Cerebellar nuclear complex (tissue), 1 donor: ENCODE measurements around the gene ADCY3.

Experiments used
- DNase-seq, 2 experiments: peaks; one replicate each; lab custom pipeline; 2025; lab: John Stamatoyannopoulos, UW

Gene ADCY3

DNA sequence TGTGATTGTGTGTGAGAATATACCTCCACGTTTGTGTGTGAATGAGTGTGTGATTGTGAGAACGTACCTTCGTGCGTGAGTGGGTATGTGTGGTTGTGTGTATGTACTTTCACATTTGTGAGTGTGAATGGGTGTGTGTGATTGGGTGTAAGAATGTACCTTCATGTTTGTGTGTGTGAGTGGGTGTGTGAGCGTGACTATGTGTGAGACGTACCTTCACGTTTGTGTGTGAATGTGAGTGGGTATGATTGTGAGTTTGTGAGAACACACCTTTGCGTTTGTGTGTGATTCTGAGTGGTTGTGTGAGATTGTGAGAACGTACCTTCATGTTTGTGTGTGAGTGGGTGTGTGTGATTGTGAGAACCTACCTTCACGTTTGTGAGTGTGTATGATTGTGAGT, 5.8 kb upstream of the ADCY3 start:
- no peak for DNase-seq

DNA sequence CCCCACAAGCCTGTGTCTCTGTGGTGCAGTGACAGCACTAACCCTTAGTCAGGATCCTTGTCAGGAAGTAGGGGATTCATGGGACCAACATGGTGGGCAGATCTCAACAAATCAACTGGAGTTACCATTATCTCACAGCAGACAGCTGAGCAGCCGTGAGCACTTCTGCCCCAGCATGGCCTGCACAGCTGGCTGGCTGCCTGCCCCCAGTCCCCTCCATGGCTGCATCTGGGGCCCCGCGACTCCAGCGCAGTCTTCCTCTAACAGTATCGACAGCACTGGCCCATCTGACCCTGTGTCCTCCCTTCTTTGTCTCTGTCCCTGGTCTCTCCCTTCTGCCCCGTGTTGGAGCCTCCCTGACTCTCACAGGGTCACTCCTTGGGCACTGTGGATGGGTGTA, 4.7 kb upstream of the ADCY3 start:
- no peak for DNase-seq

DNA sequence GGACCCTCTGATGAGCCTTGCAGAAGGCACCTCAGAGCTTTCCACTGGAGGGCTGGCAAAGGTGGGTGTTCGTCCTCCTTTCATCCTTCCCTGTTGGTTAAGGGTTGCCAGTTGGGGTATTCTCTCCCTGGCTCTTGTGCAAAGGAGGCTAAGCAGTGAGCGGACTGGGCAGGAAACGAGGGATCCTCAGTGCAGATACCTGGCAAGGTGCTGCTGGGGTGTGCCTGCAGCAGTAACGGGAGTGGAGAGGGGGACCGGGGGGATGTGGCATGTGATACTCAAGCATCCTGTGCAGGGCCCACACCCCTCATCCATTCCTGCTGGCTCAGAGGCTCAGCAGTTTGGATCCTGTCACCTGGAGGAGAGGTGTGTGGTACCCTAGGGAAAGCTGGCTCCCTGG, 4.2 kb upstream of the ADCY3 start:
- DNase-seq = no peak

DNA sequence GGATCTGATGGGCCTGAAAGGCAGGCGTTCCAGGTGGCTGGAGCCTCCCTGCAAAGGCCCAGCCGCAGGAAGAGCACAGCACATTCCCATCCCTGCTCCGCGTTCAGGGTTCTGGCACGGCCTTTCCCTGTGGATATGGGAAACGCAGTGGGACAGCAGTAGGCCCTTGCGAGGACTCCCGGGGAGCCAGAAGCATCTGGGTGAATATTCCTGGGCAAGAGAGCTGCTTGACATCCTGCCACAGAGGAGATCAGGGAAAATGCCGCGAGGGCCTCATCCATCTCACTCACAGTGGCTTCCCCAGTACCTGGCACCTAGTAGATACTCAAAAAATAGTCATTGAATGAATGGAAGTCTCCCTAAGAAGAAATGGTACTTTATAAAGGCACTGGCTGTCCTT, 3.1 kb upstream of the ADCY3 start:
- no peak for DNase-seq

DNA sequence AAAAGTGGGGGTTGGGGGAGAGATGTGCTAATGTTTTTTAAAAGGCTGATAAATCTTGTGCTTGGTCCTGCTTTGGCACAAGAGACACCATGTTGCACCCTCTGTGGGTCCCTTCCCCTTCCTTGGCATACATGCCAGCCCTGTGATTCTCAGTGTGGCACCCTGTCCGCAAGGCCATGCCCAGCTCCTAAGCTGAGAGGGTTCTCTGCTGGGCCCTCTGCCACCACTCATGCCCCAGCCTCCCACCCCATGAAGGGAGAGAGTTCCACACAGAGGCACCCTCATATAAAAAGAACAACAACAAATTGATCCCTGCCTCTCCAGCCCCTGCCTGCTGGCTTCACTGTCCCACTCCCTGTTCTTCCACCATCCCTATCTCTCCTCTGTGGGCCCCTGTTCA, 2.5 kb upstream of the ADCY3 start:
- no peak for DNase-seq

DNA sequence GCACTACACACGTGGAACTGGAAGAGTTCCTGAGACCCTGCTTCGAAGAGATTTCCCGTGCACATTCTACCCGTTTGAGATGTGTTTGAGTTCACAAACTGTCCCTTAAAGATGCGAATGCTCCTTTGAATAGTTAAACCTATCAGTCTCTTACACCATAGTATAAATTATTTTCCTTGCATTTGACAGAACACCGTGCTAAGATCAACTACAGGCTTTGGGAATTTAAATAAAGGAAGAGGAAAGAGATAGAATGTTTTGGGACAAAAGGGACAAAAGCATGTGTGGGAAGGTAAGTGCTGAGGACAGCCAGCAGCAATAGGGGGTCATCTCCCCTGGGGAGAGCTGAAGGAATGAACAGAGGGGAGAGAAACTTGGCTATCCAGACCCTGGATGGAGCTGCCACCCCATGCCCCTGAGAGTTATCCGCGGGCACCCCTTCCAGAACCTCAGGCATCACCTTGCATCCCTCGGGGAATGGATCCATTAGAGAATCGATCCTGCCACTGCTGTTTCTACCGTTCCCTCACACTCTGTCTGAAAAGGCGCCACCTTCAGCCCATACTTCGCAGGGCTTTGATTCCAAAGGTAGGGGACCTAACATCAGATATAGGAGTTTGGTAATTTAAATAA, 888 bp upstream of the ADCY3 start:
- no peak for DNase-seq

- DNase-seq = no peak
Measured at GRCh38 chr2:24919506-24920097, 435 bp downstream of the ADCY3 start.

DNA sequence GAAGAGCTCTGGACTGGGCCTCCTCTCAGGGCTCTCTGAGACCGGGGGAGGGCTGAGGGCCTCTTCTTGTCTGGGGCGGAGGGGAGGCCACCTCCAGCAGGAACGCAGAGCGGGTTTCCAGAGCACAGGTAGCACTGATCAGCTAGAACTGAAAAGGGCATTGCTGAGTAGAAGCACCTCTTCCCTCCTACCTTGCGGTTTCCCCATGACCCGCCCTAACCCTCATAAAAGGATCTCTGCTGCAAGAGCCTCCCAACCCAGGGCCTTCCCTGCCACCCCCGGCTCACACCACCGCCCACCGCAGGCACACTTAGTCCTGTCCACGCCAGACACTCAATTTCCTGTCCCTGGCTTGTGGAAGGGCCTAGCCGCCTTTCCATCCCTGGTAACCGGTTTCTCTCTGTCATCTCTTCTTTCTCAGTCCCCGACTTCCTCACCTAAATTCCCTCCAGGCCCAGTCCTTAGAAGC, 966 bp downstream of the ADCY3 start:
- no peak for DNase-seq

- no peak for DNase-seq
Measured at GRCh38 chr2:24918326-24919036, 1.6 kb downstream of the ADCY3 start.

- DNase-seq = no peak
Measured at GRCh38 chr2:24917731-24918325, 2.2 kb downstream of the ADCY3 start.

- DNase-seq = no peak
Measured at GRCh38 chr2:24917086-24917485, 3.0 kb downstream of the ADCY3 start.

GRCh38 chr2:24915796-24916195, 4.2 kb downstream of the ADCY3 start:
- no peak for DNase-seq

- DNase-seq = no peak
Measured at GRCh38 chr2:24915175-24915574, 4.9 kb downstream of the ADCY3 start.

- no peak for DNase-seq
Measured at GRCh38 chr2:24914713-24915112, 5.3 kb downstream of the ADCY3 start.

GRCh38 chr2:24913911-24914310, 6.1 kb downstream of the ADCY3 start:
- DNase-seq = no peak

DNA sequence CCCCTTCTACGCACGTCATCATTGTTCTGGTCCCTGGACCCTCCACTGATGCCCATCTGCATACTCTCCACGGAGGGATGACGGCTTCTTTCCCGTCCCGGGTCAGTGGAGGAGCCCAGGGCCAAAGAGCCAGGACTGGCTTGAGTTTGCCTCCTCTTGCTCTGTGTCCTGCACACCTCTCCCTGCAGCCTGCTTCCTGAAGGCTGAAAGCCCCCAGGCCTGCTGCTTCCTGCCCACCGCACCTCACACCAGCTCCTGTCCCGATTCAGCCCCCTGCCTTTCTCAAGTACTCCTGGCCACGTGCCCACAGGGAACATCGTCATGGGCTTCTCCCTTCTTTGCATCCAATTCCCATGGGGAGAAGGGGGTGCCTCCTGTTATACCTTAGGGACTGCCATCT, 7.1 kb downstream of the ADCY3 start:
- DNase-seq = no peak

GRCh38 chr2:24912523-24912922, 7.5 kb downstream of the ADCY3 start:
- DNase-seq = no peak

DNA sequence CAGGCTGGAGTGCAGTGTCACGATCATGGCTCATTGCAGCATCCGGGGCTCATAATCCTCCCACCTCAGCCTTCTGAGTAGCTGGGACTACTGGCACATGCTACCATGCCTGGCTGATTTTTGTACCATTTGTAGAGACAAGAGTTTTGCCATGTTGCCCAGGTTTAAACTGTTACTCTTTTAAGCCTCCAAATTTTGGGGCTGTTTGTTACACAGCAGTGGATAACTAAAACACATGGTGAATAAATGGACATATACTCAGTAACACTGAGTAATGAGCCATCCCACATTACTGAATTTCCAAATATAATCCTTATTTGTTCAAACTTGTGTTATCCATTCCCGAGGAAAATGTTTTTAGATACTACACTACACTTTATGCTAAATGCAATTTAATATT, 9.8 kb downstream of the ADCY3 start:
- DNase-seq = no peak

GRCh38 chr2:24909555-24910177, 10.4 kb downstream of the ADCY3 start:
- DNase-seq = no peak

- DNase-seq = no peak
Measured at GRCh38 chr2:24908461-24908901, 11.6 kb downstream of the ADCY3 start.

DNA sequence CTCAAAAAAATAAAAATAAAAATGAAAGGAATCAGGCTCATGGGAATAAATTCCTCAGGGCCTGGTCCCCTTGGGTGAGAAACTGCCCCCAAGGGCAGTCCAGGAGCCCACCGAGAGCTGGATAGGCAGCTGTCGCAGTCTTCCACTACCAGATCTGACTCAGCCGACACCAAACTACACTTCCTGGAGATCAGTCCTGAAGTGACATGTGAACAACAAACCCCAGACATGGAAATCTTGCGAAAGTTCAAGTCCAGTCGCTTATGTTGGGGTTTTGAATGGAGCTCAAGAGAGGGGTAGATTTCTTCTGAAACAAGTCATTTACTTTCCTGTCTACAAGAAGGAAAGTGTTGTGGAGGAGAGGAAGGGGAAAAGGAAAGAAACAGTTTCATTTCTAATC, 12.9 kb downstream of the ADCY3 start:
- DNase-seq = no peak

DNA sequence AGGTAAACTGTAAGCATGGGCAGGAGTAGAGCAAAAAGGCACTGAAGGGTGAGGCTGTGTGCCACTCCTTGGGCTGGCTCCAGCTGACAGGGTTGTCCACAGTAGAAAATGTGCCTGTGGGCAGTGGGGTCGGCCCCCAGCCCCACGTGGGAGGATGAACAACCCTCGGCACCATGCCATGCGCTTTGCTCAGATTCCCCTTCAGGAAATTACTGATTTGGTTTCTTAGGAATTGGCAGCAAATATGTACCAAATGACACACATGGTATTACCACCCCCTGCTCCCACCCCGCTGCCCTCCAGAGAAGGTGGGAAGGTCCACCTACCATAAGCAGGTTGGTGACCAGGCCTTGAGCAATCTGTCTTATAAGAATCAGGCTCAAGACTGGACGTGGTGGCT, 13.6 kb downstream of the ADCY3 start:
- DNase-seq = no peak
